Activated naive CD8-positive, alpha-beta T cell treated with anti-CD3 and anti-CD28 coated beads, Interleukin-2, amount 50 U/mL, for 16 hours (primary cell): ENCODE data around the gene RABGAP1.

ENCODE experiments used
- DNase-seq: peaks from one replicate; pipeline ENCODE4 v3.0.0-alpha.2; 2020; ENCODE audit warnings: low read depth, low spot score

RABGAP1 gene

GRCh38 chr9:123008909-123009308 lies 68.1 kb downstream of the RABGAP1 start:
- no peak for DNase-seq

GRCh38 chr9:123011380-123011779 lies 70.6 kb downstream of the RABGAP1 start:
- no peak for DNase-seq

GRCh38 chr9:123011878-123012528 lies 71.2 kb downstream of the RABGAP1 start:
- DNase-seq, result no peak

GRCh38 chr9:123016631-123017030 lies 75.8 kb downstream of the RABGAP1 start:
- DNase-seq, result no peak

- DNase-seq, result no peak
These were observed 80.0 kb downstream of the RABGAP1 start for GRCh38 chr9:123020796-123021195.

GRCh38 chr9:123026425-123026824 lies 85.6 kb downstream of the RABGAP1 start:
- no peak for DNase-seq

- no peak for DNase-seq
These were observed 86.7 kb downstream of the RABGAP1 start for GRCh38 chr9:123027517-123027916.

GRCh38 chr9:123028136-123028535 lies 87.3 kb downstream of the RABGAP1 start:
- DNase-seq, result no peak

- DNase-seq, result no peak
These were observed 88.2 kb downstream of the RABGAP1 start for GRCh38 chr9:123028973-123029372.

- DNase-seq, result no peak
These were observed 91.1 kb downstream of the RABGAP1 start for GRCh38 chr9:123031963-123032362.

GRCh38 chr9:123033352-123033751 lies 92.5 kb downstream of the RABGAP1 start, which contains the start of gene GPR21:
Gene GPR21 (plus strand): TSS chr9:123033667. CDS start chr9:123034567, 900 bp downstream.
- DNase-seq, result no peak

- no peak for DNase-seq
These were observed 93.2 kb downstream of the RABGAP1 start for GRCh38 chr9:123033864-123034601.

- DNase-seq, result no peak
These were observed 94.2 kb downstream of the RABGAP1 start for GRCh38 chr9:123034881-123035510.

- no peak for DNase-seq
These were observed 95.0 kb downstream of the RABGAP1 start for GRCh38 chr9:123035791-123036190.

- no peak for DNase-seq
These were observed 96.2 kb downstream of the RABGAP1 start for GRCh38 chr9:123036893-123037545.

GRCh38 chr9:123039617-123040219 lies 98.9 kb downstream of the RABGAP1 start:
- DNase-seq, result no peak

GRCh38 chr9:123040801-123041200 lies 100.0 kb downstream of the RABGAP1 start:
- no peak for DNase-seq

GRCh38 chr9:123041489-123041888 lies 100.7 kb downstream of the RABGAP1 start:
- no peak for DNase-seq

GRCh38 chr9:123043081-123043939 lies 102.5 kb downstream of the RABGAP1 start:
- DNase-seq, result no peak

- DNase-seq, result no peak
These were observed 103.8 kb downstream of the RABGAP1 start for GRCh38 chr9:123044586-123044985.
